Stimulated activated CD8-positive, alpha-beta memory T cell treated with anti-CD3 and anti-CD28 coated beads, Interleukin-12 subunit alpha, Interleukin-12 subunit beta, amount 100 ng/mL, for 24 hours (primary cell): ENCODE data around the gene NECTIN4.

ENCODE experiments used
- DNase-seq: peaks from one replicate; pipeline ENCODE4 v3.0.0-alpha.2; 2020; ENCODE audit errors: extremely low read depth

NECTIN4 gene

DNA sequence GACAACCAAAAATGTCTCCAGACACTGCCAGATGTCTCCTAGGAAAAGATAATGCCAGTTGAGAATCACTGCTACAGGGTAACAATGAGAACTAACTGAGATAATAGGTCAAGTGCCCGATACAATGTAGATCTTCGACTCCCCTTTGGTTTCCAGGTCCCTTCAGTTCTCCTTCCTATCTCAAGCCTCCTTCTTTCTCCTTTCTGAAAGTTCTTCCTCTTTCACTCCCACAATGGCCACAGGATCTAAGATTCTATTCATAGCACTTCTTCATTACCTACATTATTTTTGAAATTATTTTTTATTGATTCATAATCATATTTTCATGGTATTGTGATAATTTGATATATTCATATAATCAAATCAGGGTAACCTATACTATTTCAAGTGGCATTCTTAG, 22.2 kb upstream of the NECTIN4 start:
- no peak for DNase-seq

DNA sequence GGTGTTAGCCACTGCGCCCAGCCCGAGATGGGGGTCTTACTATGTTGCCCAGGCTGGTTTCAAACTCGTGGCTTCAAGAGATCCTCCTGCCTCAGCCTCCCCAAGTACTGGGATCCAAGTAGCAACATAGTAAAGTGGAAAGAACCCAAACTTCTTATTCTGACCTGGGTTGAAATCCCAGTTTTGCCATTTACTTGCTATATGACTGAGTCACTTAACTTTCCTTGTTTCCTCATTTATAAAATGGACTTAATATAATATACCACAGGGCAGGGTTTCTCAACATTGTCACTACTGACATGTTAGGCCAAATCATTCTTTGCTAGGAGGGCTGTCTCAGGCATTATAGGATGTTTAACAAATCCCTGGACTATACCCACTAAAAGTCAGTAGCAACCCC, 21.8 kb upstream of the NECTIN4 start:
- DNase-seq = no peak

DNA sequence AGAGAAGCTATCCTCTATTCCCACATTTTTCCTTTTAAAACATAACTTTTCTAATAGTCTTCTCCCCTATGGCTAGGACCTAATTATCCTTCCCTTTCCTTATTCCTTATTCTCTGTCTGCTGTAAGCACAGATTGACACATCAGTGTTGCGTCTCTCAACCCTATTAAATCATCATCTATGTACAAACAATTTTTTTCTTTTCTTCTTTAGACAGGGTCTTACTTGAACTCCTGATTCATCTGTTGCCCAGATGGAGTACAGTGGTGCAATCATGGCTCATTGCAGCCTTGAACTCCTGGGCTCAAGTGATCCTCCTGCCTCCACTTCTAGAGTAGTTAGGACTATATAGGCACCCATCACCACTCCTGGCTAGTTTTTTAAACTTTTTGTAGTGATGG, 17.1 kb upstream of the NECTIN4 start:
- DNase-seq = no peak

DNA sequence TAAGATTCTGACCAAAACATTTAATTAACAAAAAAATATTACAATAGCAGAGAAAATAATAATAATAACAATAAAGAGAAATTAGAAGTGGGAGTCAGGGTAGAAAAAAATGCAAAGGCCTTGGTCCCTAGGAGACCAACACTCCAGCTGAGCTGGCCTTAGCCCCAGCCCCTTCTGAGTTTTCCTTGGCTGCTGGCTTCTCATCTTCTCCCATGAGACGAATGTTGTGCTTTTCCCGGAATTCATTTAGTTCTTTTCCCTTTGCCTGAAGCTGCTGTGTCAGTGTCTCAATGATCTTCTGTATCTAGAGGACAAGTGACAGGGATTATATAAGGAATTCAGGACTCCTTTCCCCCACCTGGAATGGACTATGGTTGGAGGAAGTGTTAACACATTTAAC, 11.2 kb upstream of the NECTIN4 start:
- no peak for DNase-seq

DNA sequence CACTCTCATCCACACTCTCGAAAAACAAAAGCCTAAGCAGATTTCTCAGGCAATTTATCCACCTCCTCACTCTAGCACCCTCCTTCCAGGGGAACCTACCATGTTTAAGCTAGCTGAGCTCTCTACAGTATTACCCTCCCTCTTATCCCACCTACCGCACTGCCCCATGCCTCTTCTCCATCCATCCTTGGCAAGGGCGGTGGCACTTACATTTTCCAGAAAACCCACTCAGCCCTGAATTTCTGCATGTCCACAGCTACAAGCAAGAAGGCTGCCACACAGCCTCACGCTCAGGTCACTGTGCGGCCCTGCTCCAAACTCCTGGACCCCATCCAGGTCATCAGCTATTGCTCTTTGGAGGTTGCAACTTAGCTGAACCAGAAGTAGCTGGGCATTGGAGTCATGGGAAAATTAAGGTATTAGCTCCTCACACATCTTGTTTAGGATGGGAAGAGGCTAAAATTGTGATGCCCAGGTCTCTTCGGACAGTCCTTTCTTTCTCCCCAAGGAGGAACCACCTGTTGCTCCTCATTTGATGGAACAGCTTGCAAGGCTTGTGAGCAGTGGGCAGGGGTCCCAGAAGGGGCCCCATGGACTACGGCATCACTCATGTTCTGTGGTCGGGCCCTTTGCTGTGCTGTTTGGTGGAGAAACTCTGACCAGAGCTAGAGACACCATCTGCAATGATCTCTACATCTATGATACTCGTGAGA, 9.9 kb upstream of the NECTIN4 start:
- DNase-seq = no peak

DNA sequence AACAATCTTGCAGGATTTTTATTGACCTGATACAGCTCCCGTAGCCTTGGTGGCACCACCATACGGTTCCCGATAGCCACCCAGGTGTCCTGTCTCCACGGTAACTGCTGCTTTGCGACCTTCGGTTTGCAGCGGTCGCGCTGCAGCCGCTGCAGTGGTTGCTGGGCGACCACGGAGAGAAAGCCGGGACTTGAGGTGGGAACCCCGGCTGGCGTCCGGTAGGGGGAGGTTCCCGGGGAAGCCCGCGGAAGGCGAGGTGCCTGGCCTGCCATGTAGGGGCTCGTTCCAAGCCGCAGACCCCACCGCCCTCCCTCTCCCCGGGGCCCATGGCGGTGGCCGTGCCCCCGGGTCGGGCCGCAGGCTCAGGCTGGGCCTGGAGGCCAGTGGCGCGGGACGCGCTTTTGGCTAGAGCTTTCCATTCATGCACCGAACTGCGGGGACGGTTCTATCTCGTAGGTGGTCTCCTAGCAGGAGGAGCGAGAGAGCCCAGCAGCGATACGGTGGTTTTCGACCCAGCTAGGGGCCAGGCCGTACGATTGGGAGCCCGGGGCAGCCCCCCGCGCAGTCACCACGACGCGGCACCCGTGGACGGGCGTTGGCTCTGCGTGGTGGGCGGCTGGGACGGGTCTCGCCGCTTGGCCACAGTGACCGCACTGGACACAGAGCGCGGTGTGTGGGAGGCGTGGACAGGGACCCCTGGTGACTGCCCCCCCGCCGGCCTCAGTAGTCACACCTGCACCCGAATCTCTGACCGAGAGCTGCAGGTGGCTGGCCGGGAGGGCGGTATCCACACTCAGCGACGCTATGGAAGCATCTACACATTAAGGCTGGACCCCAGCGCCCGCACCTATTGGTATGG, 9.1 kb upstream of the NECTIN4 start, which contains the start of gene KLHDC9:
Gene KLHDC9 (plus strand): TSS at position 152 of the 859 bp plus-strand sequence. CDS start 175 bp downstream, at position 327.
- no peak for DNase-seq

DNA sequence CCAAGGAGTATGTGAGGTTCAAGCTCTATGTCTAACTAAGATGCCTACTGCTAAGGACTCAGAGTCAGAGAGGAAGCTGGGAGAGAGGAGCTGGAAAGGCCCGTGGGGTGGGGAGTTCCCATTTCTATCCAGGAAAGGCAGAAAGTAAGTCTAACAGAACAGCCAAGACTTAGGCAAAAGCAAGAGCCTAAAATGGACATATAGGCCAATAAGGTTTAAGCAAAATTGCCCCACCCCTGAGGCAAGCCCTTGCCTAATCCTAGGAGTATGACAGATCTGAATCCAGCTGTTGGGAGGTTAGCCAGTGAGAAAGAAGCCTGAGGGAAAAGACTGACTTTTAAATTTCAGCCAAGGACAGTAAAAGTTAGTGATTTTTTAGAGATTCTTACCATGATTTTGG, 7.2 kb upstream of the NECTIN4 start:
- no peak for DNase-seq

DNA sequence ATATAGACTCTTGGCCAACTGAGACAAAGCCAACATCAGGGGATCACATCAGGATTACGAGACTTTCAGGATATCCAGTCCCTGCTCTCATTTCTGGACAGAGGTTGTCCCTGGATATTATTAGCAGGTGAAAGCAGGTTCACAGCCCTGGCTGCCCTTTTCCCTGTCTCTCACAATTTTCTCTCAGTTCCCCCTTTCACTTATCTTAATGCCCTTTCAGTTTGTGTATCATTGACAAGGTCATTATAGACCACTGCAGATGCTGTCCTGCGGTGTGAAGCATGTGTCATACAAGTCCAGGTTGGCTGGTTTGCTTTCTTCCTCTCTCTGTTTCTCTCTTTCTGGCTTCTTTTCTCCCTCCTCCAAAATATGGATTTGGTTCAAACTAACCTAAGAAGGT, 6.7 kb upstream of the NECTIN4 start:
- DNase-seq = no peak

DNA sequence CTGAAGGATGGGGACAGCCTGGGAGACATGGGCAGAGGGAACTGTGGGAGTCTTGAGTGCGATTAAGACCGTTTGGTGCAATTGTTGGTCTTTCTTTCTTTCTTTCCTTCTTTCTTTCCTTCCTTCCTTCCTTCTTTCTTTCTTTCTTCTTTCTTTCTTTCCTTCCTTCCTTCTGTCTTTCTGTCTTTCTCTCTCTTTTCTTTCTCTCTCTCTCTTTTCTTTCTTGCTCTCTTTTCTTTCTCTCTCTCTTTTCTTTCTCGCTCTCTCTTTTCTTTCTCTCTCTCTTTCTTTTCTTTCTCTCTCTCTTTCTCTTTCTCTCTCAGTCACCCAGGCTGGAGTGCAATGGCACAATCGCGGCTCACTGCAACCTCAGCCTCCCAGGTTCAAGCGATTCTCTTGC, 5.9 kb upstream of the NECTIN4 start:
- no peak for DNase-seq

DNA sequence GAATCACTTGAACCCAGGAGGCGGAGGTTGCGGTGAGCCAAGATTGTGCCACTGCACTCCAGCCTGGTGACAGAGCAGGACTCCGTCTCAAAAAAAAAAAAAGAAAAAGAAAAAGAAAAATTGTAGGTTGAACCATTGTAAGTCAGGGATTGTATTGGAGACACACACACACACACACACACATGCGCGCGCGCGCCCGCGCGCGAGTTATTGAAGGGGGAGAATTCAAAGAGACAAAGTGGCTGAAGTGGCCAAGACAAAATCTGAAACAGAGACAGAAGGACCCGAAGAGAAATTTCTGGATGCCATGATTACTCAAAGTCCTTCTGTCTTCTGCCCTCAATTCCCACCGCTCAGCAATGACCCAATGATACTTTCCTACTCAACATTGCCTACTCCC, 5.1 kb upstream of the NECTIN4 start:
- no peak for DNase-seq

DNA sequence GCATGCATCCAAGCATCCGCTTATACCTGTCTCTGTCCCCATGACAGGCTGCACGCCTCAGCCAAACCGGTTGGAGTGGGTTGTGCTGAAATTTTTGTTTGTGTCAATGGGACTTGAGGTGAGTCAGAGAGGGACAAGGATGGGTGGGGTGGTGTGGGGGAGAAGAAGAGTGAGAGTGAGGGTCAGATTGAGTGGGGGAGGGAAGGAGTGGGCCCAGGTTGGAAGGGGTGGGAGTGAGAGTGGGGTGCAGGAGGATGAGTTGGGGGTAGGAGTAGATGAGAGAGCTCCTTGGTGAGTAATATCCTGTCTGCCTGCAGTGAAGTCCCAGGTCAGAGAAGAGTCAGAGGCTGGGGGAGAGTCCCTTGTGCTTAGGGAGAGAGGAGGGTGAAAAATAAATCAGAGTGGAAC, 3.3 kb upstream of the NECTIN4 start:
- DNase-seq = no peak

DNA sequence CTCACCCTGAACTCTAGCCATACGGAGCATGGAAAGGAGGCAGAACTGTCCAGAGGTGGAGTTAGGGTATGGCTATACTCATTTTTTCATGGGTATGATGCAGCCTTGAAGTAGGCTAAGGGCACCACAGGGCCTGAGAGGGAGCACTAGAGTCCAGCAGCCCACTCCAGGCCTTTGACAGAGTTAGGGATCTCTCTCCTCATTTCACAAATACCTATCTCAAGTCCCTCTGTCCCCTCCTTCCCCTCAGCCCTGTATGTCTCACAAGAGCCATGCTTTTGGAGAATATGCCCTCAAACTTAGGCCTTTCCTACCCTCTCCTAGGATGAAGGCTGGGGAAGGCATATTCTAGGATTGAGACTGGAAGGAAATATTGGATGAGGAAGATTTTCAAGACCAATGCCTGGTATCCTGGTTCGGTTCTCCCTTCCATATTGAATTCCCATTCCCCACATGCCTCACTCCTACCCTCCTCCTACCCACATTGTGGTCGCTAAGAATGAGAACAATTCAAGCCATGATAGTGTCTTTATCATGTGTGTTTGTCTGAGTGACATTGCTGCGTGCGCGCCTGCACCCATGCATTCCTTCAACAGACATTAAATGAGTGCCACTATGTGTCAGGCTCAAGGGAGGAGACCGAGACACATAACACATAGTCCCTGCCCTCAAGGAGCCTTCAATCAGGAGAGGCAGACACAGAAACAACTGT, 2.6 kb upstream of the NECTIN4 start:
- no peak for DNase-seq

DNA sequence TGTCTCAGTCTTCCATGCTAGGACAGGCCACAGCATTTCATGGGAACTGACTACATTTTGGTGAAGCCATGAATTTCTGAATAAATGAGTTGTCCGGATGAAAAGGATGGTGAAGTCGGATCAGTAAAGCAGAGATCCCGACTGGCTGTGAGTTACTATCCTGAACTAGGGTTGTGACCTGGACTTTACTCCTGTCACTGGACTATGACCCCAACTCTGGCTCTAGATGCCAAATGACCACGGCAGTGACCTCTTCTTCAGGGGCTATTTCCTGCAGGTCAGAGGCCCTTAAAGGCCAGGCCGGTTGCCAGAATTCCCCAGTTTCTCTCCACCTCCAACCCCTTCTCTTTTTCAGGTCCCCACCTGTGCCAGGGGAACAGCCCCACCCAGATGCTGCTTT, 1.7 kb upstream of the NECTIN4 start:
- no peak for DNase-seq

DNA sequence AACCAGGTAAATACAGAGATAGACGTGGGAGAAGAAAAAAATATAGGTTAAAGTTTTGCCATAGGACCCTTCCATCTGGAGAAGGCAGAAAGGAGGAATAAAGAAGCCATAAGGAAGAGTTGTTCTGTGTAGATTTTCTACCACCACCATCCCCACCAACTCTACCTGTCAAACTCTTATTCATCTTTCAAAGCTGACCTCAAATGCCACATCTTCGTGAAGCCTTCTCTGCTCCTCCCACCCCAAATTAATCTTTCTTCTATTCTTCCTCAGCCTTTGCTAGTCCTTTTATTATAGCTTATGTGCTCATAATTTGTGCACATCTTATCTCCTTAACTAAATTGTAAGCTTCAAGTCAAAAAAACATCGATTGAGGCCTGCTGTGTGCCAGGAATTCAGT, 1.3 kb upstream of the NECTIN4 start:
- no peak for DNase-seq

DNA sequence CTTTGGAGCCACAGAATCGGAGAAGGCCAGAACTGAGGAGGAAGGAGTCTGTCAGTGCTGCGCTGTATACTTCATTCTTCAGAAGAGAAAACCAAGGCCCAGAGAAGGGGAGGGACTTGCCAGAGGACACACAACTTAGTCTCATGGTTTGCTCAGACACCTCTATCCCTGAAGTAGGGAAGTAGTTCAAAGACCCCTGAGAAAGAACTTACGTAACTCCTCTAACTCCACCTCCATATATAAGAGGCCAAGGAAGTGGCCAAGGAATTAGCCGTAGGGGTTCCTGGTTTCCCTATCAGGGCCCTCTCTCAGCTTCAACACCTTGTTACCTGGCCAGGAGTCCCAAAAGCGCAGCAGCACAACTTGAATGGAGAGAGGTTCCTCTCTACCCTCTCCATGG, 580 bp upstream of the NECTIN4 start:
- no peak for DNase-seq

DNA sequence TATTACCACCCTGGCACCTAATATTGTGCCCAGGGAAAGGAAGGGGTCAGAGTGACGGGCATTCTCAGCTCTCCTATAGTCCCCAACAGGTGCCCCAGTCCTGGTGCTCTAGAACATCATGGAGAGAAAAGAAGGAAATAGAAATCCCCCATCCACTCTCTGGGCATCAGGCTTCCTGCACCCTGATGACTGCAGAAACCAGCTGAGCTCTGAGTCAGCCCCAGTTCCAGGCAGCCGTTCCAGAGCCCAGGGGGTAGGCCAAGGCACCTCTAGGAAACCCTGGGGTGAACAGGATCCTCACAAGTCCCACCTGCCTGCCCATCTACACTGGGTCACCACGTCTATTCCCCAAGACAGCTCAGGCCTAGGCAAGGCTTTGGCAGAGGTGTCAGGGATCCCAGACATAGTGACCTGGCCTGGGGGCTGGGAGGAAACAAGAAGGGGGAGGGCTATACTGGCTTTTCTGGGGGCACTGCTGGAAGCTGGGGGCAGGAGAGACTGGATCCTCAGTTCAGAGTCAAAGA, 709 bp downstream of the NECTIN4 start:
- no peak for DNase-seq

DNA sequence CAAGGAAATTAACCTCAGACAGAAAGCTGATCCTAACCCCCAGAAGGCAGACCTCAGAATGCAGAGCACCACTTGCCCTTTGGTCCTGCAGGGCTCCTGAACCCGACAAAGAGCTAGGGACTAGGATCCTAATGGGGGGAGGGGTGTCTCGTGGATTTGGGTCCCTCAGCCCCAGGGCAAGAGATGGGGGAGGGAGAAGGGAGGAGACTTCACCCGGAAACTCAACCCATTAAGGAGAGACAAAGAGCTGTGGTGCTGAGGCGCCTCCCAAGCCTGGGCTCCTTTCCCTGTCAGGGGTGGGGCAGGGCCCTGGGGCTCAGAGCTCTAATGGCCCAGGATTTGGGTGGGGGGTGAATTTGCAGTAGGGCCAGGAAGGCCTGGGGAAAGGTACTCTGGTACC, 2.9 kb downstream of the NECTIN4 start:
- no peak for DNase-seq

DNA sequence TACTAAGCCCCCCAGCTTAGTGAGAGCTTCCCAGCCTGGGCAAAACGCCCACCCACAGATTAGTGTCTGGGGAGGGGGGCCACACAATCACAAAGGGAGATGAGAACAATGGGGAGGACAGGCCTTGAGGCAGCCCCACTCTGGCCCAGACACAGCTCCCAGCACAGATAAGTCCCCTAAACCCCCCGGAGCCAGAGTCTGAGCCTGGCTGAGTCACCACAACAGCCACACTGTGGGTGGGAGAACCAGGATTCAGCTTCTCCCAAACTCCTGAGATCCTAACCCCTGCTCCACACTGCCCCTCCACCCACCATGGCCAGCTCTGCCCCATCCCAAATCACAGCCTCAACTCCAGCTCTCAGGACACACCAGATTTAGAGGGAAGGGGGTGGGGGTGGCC, 4.2 kb downstream of the NECTIN4 start:
- no peak for DNase-seq

DNA sequence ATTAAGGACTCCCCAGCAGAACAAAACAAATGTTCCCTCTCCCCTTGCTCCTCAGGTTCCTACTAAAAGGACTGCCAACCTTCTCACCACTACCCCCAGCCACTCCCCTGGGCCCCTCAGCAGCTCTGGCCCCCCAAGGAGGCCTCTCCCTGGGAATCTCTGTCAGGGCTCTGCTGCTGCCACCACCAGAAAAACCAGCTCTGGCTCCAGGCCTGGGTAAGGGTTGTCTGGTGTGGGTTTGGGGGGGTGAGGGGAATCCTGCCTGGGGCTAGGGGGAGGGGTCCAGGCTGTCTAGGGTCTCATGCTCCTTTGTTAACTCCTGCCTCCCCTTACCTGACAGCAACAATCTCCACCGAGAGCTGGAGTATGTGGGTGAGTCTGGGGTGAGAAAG, 4.8 kb downstream of the NECTIN4 start:
- no peak for DNase-seq

DNA sequence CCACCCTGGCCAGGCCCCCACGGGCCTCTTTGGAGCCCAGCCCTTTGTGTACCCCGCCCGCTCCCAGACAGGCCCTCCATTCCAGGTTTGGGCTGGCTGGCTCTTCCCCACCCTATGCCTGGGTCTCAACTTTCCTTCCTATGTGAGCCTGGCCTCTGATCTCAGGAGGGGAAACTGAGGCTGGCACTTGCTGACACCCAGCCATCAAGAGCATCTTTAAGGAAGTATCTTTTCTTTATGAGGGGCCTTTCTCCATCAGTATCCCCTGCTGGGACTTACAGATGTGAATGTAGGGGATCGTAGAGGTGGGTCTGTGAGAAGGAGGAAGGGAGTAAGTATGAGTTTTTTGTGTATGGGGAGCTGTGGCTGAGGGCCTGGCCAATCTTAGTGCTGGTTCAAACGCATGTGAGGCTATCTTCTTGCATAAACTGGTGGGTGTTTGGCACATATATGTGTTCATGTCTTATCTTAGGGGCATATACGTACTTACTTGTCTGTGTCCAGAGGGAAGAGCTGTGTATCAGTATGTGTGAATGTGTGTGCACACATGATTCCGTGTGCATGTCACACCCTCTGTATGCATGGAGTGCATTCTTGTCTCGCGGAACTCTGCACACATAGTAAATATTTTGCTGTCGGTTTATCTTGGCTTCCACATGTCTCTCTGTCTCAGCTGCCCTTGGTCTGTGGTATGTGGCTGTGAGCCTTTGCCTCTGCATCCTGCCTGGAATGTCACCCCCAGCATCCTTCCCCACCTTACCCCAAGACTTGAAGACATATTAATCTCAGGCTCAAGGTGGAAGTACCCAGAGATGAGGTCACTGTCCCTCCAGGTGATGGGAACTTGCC, 5.4 kb downstream of the NECTIN4 start:
- no peak for DNase-seq

DNA sequence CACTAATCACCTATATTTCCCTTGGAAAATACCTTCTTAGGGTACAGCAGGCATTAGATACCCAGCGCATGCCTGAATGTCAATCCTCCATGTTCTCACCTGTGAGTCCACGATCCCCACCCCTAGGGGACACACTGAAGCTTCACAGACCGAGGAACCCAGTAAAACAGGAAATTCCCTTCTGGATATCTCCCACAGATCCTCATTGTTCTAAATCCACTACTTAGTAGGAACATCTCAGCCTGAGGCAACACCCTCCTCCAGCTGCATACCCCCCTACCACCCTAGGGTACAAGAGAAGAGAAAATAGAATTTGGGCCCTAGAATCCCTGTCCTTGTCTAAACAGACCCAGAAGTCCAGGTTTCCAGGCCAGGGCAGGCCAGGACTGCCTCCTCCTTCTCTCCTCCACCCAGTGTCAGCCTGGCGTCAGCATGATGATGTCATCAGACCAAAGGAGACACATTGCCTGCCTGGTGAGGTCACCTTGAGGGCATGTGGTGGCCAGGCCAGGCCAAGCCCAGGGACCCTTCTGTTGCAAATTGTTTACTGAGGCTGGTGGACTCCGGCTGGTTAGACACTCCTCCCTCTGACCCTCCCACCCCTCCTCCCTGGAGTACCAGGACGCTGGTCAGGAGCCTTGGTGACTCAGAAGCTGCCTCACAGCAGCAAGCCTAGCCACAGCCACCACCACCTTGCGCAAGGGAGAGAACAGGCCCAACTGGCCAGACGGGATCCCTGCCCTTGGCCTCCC, 6.2 kb downstream of the NECTIN4 start:
- DNase-seq = no peak
